ENCODE results near the gene C4orf50. TPM values are rescaled to one million over a fixed set of nuclear protein-coding genes. Genes with fewer than 3 reads are reported as not detected.
"Not testable (repeated sequence)": the region's sequence is repeated elsewhere in the genome, so short reads cannot be mapped to it uniquely, and the experiment has no call there.

Gene C4orf50
- polyA plus RNA-seq, 1 donor, result 0.02 TPM

GRCh38 chr4:5858020-5858769 lies 160.0 kb downstream of the C4orf50 start:
- DNase-seq, result no peak

GRCh38 chr4:5857199-5857598 lies 161.0 kb downstream of the C4orf50 start:
- no peak for DNase-seq

- not testable (repeated sequence) for DNase-seq
Observed at GRCh38 chr4:5856362-5856761, 161.9 kb downstream of the C4orf50 start.

- DNase-seq, result no peak
Observed at GRCh38 chr4:5854929-5855328, 163.3 kb downstream of the C4orf50 start.

GRCh38 chr4:5852523-5853202 lies 165.6 kb downstream of the C4orf50 start:
- no peak for DNase-seq

- DNase-seq, result no peak
Observed at GRCh38 chr4:5851637-5852301, 166.5 kb downstream of the C4orf50 start.

Other genes with a start within 250 kb of the C4orf50 start
- 69.3 TPM for gene CRMP1, start 125.3 kb downstream of the C4orf50 start, polyA plus RNA-seq (ENCODE audit: insufficient read length)
- 0.08 TPM for gene JAKMIP1, start 182.1 kb upstream of the C4orf50 start, polyA plus RNA-seq (ENCODE audit: insufficient read length)

Data from left kidney (tissue), 2 donors.